Stimulated activated CD4-positive, alpha-beta T cell treated with anti-CD3 and anti-CD28 coated beads, TNF-alpha, amount 100 ng/mL, for 1 hour (primary cell): ENCODE results near the gene TAOK2.
"Not testable (repeated sequence)": the region's sequence is repeated elsewhere in the genome, so short reads cannot be mapped to it uniquely, and the experiment has no call there.

Source experiments
- DNase-seq, 3 donors: peaks; one replicate each; pipeline ENCODE4 v3.0.0-alpha.2; 2020; ENCODE audit warnings: low read depth in 3 of 3, low spot score in 1 of 3

The TAOK2 gene

GRCh38 chr16:29973384-29974246 lies at the start of gene TAOK2:
Gene TAOK2, plus strand, starts transcription at chr16:29973868. Its CDS starts 3,905 bp downstream, at chr16:29977773.
- DNase-seq: peak; percentile 78 to 86 (median 84)

- DNase-seq: no peak
Observed at GRCh38 chr16:29925105-29925756, 48.4 kb upstream of the TAOK2 start.

- peak; percentile 70 to 93 (median 91) for DNase-seq
Observed at GRCh38 chr16:29925781-29926710, 47.6 kb upstream of the TAOK2 start, which contains the start of gene KCTD13. Gene KCTD13, minus strand, starts transcription at chr16:29926226. Its CDS starts 193 bp downstream, at chr16:29926033.

- no peak for DNase-seq
Observed at GRCh38 chr16:29926711-29927052, 47.0 kb upstream of the TAOK2 start.

- no peak for DNase-seq
Observed at GRCh38 chr16:29927070-29927905, 46.4 kb upstream of the TAOK2 start.

GRCh38 chr16:29931750-29932149 lies 41.9 kb upstream of the TAOK2 start:
- DNase-seq: not testable (repeated sequence)

GRCh38 chr16:29940656-29941055 lies 33.0 kb upstream of the TAOK2 start:
- DNase-seq: no peak

GRCh38 chr16:29943846-29944799 lies 29.5 kb upstream of the TAOK2 start:
- no peak for DNase-seq

GRCh38 chr16:29947897-29948296 lies 25.8 kb upstream of the TAOK2 start:
- no peak for DNase-seq

GRCh38 chr16:29950806-29951461 lies 22.7 kb upstream of the TAOK2 start:
- DNase-seq: no peak

- DNase-seq: no peak
Observed at GRCh38 chr16:29951625-29952365, 21.9 kb upstream of the TAOK2 start.

- no peak for DNase-seq
Observed at GRCh38 chr16:29958756-29959155, 14.9 kb upstream of the TAOK2 start.

GRCh38 chr16:29959293-29959692 lies 14.4 kb upstream of the TAOK2 start:
- no peak for DNase-seq

GRCh38 chr16:29959821-29960220 lies 13.8 kb upstream of the TAOK2 start:
- DNase-seq: not testable (repeated sequence)

GRCh38 chr16:29961127-29961478 lies 12.6 kb upstream of the TAOK2 start:
- no peak for DNase-seq

- DNase-seq: peak; percentile 80 to 95 (median 88)
Observed at GRCh38 chr16:29961479-29962343, 12.0 kb upstream of the TAOK2 start, which contains the start of gene TMEM219. Gene TMEM219, plus strand, starts transcription at chr16:29962079. Its CDS starts 1,065 bp downstream, at chr16:29963144.
